Memory B cell (primary cell): ENCODE data around the gene GNG12.
"Not testable (repeated sequence)": the region's sequence is repeated elsewhere in the genome, so short reads cannot be mapped to it uniquely, and the experiment has no call there.

Source experiments
- ATAC-seq: fragments of 150-1000 bp; cut with Tn5 transposase; 2 replicates; pipeline ENCODE4 v1.10.0; 2021; ENCODE audit warnings: low read depth, mild to moderate bottlenecking, moderate library complexity
- DNase-seq, 2 donors: peaks; one replicate each; pipeline ENCODE4 v3.0.0; 2022; ENCODE audit warnings: low spot score in 2 of 2
- H3K27ac Mint-ChIP-seq: one replicate; pipeline ENCODE4 v1.8.0; 2022; ENCODE audit warnings: mild to moderate bottlenecking, moderate library complexity, mixed read lengths
- H3K27me3 Mint-ChIP-seq: one replicate; pipeline ENCODE4 v1.8.0; 2022; ENCODE audit warnings: mixed read lengths
- H3K36me3 Mint-ChIP-seq: one replicate; pipeline ENCODE4 v1.8.0; 2022; ENCODE audit warnings: mild to moderate bottlenecking, mixed read lengths
- H3K4me1 Mint-ChIP-seq: one replicate; pipeline ENCODE4 v1.8.0; 2022; ENCODE audit warnings: mixed read lengths
- H3K4me3 Mint-ChIP-seq: one replicate; pipeline ENCODE4 v1.8.0; 2022; ENCODE audit warnings: mild to moderate bottlenecking, moderate library complexity, mixed read lengths
- H3K9me3 Mint-ChIP-seq: one replicate; pipeline ENCODE4 v1.8.0; 2022; ENCODE audit warnings: mixed read lengths

The GNG12 gene

GRCh38 chr1:67740543-67740942, 92.7 kb downstream of the GNG12 start:
- Mint-ChIP-seq H3K27ac (no peak overlapping the region), H3K36me3 (no peaks in the 10 kb centered on the region), H3K4me1 (peaks cover 14% of the 10 kb centered on the region), H3K27me3 (peaks cover 1% of the 10 kb centered on the region), H3K4me3 (no peak overlapping the region), H3K9me3 (no peaks in the 10 kb centered on the region)
- DNase-seq (no peak), ATAC-seq (no peak)

DNA sequence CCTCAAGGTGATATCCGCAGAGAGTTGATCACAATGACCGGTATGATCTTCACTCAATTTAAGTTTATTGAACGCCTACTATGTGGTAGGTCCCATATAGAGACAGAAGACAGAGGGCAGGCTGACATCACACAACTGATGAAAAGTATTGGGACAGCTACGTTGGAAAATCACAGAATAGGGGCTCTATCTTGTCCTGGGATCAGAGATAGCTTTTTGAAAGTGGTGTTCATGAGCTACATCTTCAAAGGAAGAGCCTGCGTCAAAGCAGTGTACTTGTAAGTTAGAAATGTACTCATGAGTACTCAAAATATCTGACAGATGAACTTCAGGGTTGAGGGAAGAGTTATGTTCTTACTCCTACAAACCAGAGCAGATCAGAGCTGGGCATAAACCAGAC, 93.9 kb downstream of the GNG12 start:
- Mint-ChIP-seq H3K4me3 (no peak overlapping the region), H3K27me3 (peaks cover 1% of the 10 kb centered on the region), H3K36me3 (no peaks in the 10 kb centered on the region), H3K27ac (no peak overlapping the region), H3K9me3 (no peaks in the 10 kb centered on the region), H3K4me1 (peaks cover 20% of the 10 kb centered on the region)
- ATAC-seq (no peak), DNase-seq (no peak)

DNA sequence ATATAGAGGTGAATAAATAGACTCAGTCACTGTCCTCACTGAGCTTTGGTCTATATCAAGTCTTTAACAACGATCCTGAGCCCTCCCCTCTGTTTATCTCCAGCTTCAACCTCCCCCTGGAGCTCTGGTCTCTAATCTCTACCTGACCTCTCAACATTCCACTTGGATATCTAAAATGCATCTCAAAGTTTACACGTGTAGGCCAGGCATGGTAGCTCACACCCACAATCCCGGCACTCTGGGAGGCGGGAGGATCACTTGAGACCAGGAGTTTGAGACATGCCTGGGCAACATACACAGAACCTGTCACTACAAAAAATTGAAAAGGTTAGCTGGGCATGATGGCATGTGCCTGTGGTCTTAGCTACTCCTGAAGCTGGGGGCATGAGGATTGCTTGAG, 94.9 kb downstream of the GNG12 start:
- no peak for ATAC-seq
- Mint-ChIP-seq H3K36me3 (no peaks in the 10 kb centered on the region), H3K4me3 (no peak overlapping the region), H3K4me1 (peaks cover 24% of the 10 kb centered on the region), H3K27me3 (no peaks in the 10 kb centered on the region), H3K9me3 (no peaks in the 10 kb centered on the region), H3K27ac (no peak overlapping the region)
- no peak for DNase-seq

GRCh38 chr1:67737875-67738274, 95.4 kb downstream of the GNG12 start:
- H3K9me3 Mint-ChIP-seq = no peaks in the 10 kb centered on the region
- H3K27me3 Mint-ChIP-seq = no peaks in the 10 kb centered on the region
- no peak overlapping the region for H3K27ac Mint-ChIP-seq
- no peak overlapping the region for H3K4me3 Mint-ChIP-seq
- no peaks in the 10 kb centered on the region for H3K36me3 Mint-ChIP-seq
- ATAC-seq (no peak), DNase-seq (no peak)
- H3K4me1 Mint-ChIP-seq = peaks cover 25% of the 10 kb centered on the region

GRCh38 chr1:67736750-67737149, 96.5 kb downstream of the GNG12 start:
- Mint-ChIP-seq H3K27me3 (no peaks in the 10 kb centered on the region), H3K4me1 (peaks cover 25% of the 10 kb centered on the region), H3K27ac (peak overlapping the region; percentile 94), H3K36me3 (no peaks in the 10 kb centered on the region), H3K4me3 (peak overlapping the region; percentile 75), H3K9me3 (no peaks in the 10 kb centered on the region)
- no peak for DNase-seq
- no peak for ATAC-seq

DNA sequence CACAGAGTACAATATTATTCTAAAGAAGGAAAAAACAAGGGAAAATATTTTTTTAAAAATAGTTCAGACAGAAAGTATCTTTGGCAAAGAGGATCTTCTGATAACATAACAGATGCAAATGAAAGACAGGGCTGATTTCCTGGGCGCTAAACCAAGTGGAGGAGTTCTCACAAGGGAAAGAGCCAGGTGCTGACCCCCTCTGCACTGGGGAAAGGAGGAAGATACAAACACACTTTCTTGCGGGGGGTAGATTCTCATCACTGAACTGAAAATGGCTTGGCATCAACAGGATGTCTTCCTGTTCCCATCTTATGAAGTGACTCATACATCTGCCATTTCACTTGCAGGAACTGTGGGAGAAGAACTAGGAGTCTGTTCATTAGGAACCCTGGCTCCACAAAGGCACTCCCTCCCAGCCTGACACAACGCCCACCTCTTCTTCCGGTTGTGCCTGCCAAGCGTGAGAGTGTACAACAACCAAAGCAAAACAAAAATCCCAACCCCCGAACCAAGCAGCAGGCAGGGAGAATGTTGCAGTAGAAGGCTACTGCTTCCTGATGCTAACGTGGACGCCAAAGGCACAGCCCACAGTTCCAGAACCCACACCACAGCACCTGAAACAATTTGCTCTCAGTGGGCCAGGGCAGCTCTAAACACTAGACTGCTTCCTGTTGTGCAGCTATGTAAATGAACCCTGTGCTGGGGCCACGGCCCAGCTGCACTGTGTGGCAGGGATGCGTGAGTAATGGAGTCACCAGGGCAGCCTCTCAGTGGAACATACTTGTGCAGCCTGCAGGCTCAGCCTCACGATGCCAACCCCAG, 97.2 kb downstream of the GNG12 start:
- no peaks in the 10 kb centered on the region for H3K36me3 Mint-ChIP-seq
- H3K4me3 Mint-ChIP-seq = peak overlapping the region; percentile 75
- peaks cover 25% of the 10 kb centered on the region for H3K4me1 Mint-ChIP-seq
- peak; percentile 9 to 28 for DNase-seq
- no peaks in the 10 kb centered on the region for H3K27me3 Mint-ChIP-seq
- ATAC-seq = peak; percentile 94
- peak overlapping the region; percentile 94 for H3K27ac Mint-ChIP-seq
- no peaks in the 10 kb centered on the region for H3K9me3 Mint-ChIP-seq

- DNase-seq (no peak), ATAC-seq (no peak)
- Mint-ChIP-seq H3K4me3 (no peak overlapping the region), H3K9me3 (no peaks in the 10 kb centered on the region), H3K4me1 (peaks cover 25% of the 10 kb centered on the region), H3K27me3 (no peaks in the 10 kb centered on the region), H3K27ac (no peak overlapping the region), H3K36me3 (no peaks in the 10 kb centered on the region)
Observed at GRCh38 chr1:67735206-67735605, 98.1 kb downstream of the GNG12 start.

DNA sequence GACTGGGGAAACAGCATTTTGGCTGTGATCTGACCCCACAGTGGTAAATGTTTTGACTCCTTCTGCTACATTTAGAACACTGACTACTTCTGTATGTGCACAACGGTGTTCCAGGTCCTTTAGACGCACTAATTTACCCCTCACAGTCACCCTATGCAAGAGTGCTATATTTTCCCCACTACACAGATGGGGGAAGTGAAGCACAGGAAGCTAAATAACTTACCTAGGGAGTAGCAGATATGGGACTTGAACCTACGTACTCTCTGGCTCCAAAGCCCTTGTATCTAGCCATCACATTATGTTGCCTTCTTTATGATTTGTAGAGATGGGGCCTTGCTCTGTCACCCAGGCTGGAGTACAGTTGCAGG, 99.0 kb downstream of the GNG12 start:
- H3K27me3 Mint-ChIP-seq = no peaks in the 10 kb centered on the region
- H3K9me3 Mint-ChIP-seq = no peaks in the 10 kb centered on the region
- DNase-seq (no peak), ATAC-seq (no peak)
- H3K4me1 Mint-ChIP-seq = peaks cover 25% of the 10 kb centered on the region
- H3K27ac Mint-ChIP-seq = no peak overlapping the region
- no peak overlapping the region for H3K4me3 Mint-ChIP-seq
- H3K36me3 Mint-ChIP-seq = no peaks in the 10 kb centered on the region

- Mint-ChIP-seq H3K4me3 (no peak overlapping the region), H3K9me3 (no peaks in the 10 kb centered on the region), H3K27ac (no peak overlapping the region), H3K36me3 (no peaks in the 10 kb centered on the region), H3K27me3 (no peaks in the 10 kb centered on the region), H3K4me1 (peaks cover 25% of the 10 kb centered on the region)
- no peak for ATAC-seq
- DNase-seq = no peak
Observed at GRCh38 chr1:67733681-67734322, 99.5 kb downstream of the GNG12 start.

DNA sequence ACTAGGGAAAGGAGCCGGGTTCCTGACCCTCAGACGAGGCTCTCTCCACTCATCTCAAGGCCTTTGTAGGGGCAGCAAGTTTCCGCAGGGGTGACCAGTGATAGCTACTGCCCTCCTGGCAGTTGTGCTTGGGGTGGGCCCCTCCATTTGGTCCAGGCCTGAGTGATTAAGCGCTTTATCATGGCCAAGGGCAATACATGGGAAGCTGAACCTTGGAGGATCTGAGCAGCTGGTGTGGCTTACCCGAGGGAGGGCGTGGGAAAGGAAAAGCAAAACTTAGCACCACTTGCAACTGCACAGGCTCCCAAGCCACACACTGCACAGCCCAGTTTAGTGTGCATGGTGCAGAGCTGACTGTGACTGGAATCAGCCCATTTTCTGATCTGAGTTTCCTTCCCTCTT, 100.5 kb downstream of the GNG12 start:
- H3K36me3 Mint-ChIP-seq = no peaks in the 10 kb centered on the region
- no peak overlapping the region for H3K4me3 Mint-ChIP-seq
- H3K27ac Mint-ChIP-seq = no peak overlapping the region
- H3K4me1 Mint-ChIP-seq = peaks cover 25% of the 10 kb centered on the region
- H3K27me3 Mint-ChIP-seq = no peaks in the 10 kb centered on the region
- ATAC-seq (no peak), DNase-seq (no peak)
- no peaks in the 10 kb centered on the region for H3K9me3 Mint-ChIP-seq

GRCh38 chr1:67731322-67731721, 101.9 kb downstream of the GNG12 start:
- Mint-ChIP-seq H3K27ac (no peak overlapping the region), H3K4me1 (peaks cover 20% of the 10 kb centered on the region), H3K36me3 (no peaks in the 10 kb centered on the region), H3K4me3 (no peak overlapping the region), H3K9me3 (no peaks in the 10 kb centered on the region), H3K27me3 (no peaks in the 10 kb centered on the region)
- DNase-seq (no peak), ATAC-seq (no peak)

DNA sequence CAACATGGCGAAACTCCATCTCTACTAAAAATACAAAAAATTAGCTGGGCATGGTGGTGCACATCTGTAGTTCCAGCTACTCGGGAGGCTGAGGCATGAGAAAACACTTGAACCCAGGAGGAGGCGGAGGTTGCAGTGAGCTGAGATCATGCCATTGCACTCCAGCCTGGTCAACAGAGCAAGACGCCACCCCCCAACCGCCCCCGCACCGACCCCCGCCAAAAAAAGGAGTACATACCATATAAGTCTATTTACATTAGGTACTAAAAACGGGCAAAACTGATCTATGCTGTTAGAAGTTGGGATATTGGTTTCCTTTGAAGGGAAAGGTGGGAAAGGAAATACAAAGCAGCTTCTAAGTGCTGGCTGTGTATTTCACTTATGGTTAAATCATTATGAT, 103.0 kb downstream of the GNG12 start:
- not testable (repeated sequence) for H3K9me3 Mint-ChIP-seq, ATAC-seq
- H3K4me1 Mint-ChIP-seq = peaks cover 12% of the 10 kb centered on the region

GRCh38 chr1:67729872-67730271, 103.4 kb downstream of the GNG12 start:
- Mint-ChIP-seq H3K9me3 (no peaks in the 10 kb centered on the region), H3K4me1 (peaks cover 10% of the 10 kb centered on the region), H3K4me3 (no peak overlapping the region), H3K36me3 (no peaks in the 10 kb centered on the region), H3K27me3 (no peaks in the 10 kb centered on the region), H3K27ac (no peak overlapping the region)
- ATAC-seq (no peak), DNase-seq (no peak)

More for the DNA sequence above, 103.0 kb downstream of the GNG12 start:
- H3K36me3 Mint-ChIP-seq, DNase-seq, H3K27me3 Mint-ChIP-seq, H3K27ac Mint-ChIP-seq, H3K4me3 Mint-ChIP-seq: not testable (repeated sequence)

DNA sequence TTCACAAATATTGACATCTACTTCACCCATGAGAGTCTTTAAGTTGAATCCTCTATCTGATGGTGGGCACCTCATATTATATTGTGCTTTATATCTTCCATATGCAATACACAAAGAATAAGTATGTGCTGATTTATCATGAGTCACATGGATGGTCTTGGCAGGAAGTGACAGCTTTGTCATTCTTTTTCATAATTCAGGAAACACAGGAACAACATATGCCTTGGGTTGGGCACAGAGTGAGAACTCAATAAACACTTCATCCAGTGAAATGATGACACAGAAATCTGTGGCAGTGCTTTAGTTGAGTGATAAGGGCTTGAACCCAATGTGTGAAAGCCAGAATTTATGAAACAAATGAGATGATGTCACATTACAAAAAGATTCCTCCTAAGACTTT, 107.0 kb downstream of the GNG12 start:
- ATAC-seq (no peak), DNase-seq (no peak)

More for the DNA sequence above, 107.0 kb downstream of the GNG12 start:
- no peaks in the 10 kb centered on the region for H3K9me3 Mint-ChIP-seq
- H3K4me1 Mint-ChIP-seq = no peaks in the 10 kb centered on the region
- no peaks in the 10 kb centered on the region for H3K36me3 Mint-ChIP-seq
- no peaks in the 10 kb centered on the region for H3K27me3 Mint-ChIP-seq
- no peak overlapping the region for H3K4me3 Mint-ChIP-seq
- H3K27ac Mint-ChIP-seq = no peak overlapping the region
